ENCODE data around the gene SRA1. TPM values are rescaled to one million over a fixed set of nuclear protein-coding genes. Genes with fewer than 3 reads are reported as not detected.

SRA1 gene
- total and polyA plus RNA-seq, 9 of the 15 experiments (the other 6 are each of a cell fraction or from before 2014, with no cell fraction given) = 24.1 to 47.4 (median 41.3) TPM

DNA sequence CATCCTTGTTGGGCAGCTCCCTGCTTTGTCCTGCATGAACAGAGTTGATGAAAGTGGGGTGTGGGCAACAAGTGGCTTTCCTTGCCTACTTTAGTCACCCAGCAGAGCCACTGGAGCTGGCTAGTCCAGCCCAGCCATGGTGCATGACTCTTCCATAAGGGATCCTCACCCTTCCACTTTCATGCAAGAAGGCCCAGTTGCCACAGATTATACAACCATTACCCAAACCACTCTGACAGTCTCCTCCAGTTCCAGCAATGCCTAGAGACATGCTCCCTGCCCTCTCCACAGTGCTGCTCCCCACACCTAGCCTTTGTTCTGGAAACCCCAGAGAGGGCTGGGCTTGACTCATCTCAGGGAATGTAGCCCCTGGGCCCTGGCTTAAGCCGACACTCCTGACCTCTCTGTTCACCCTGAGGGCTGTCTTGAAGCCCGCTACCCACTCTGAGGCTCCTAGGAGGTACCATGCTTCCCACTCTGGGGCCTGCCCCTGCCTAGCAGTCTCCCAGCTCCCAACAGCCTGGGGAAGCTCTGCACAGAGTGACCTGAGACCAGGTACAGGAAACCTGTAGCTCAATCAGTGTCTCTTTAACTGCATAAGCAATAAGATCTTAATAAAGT, 11.3 kb upstream of the SRA1 start:
- BruUV-seq (replicated peaks) = no TSS peak
- H3K4me3 ChIP-seq = no peak overlapping the region
- H3K79me2 ChIP-seq (ENCODE audit: control insufficient read depth, insufficient read depth, low read length) = peaks cover 31% of the 10 kb centered on the region
- H3K4me2 ChIP-seq (ENCODE audit: insufficient read depth, low read length) = no peak overlapping the region
- no peaks in the 10 kb centered on the region for H4K20me1 ChIP-seq (replicated peaks; ENCODE audit: control insufficient read depth, insufficient read depth, low read length)
- H3K9me3 ChIP-seq (replicated peaks; ENCODE audit: control insufficient read depth, insufficient read depth, low read depth, low read length) = no peaks in the 10 kb centered on the region
- WGBS (ENCODE audit: insufficient coverage, low coverage, missing lambda C conversion rate) = 100% methylated on average over 2 of the region's 2 CpGs
- peaks cover 21 to 34% of the 10 kb centered on the region in 2 experiments; a peak in 4 of 5 replicates for H3K4me1 ChIP-seq (replicated peaks in 1 of 2; ENCODE audit: control insufficient read depth in 2 of 2, insufficient read depth in 2 of 2, low read length in 2 of 2)
- no peak overlapping the region for H3K27ac ChIP-seq (ENCODE audit: extremely low read depth, low read depth, low read length)
- H3K9ac ChIP-seq (ENCODE audit: insufficient read depth in 1 of 2, low read depth in 2 of 2, low read length in 2 of 2) = peak overlapping the region in 1 of 2 experiments; percentile 10; a peak in 1 of 4 replicates
- ATAC-seq = no peak
- no peak overlapping the region for H2AFZ ChIP-seq (ENCODE audit: low read depth, low read length)
- no peaks in the 10 kb centered on the region for H3K9me1 ChIP-seq (ENCODE audit: control insufficient read depth, insufficient read depth, low read length)
- DNase-seq (ENCODE audit: extremely low read depth in 1 of 4, low spot score in 3 of 4) = no peak
- CTCF ChIA-PET (ENCODE audit: low intra/inter-chr PET ratio) = no interaction called here
- H3K27me3 ChIP-seq (ENCODE audit: control insufficient read depth in 2 of 2, insufficient read depth in 2 of 2, low read length in 2 of 2) = no peaks in the 10 kb centered on the region
- peaks cover 42% of the 10 kb centered on the region for H3K36me3 ChIP-seq (ENCODE audit: control insufficient read depth, insufficient read depth, low read length)
- intact Hi-C loops (cut with micrococcal nuclease) = no loop called here
- in situ Hi-C loops (cut with MboI) = loop anchor here (5.0 kb wide), 1 partner anchor 74 kb away; no protein-coding TSS in a partner anchor
- POLR2A ChIA-PET = interaction anchor here (1.7 to 2.2 kb wide), 2 partner anchors 11 to 12 kb away, joined by 8 to 10 read pairs; partner anchors contain the start of gene SRA1
- FAIRE-seq = no peak
- TF ChIP-seq, protein P1, sequence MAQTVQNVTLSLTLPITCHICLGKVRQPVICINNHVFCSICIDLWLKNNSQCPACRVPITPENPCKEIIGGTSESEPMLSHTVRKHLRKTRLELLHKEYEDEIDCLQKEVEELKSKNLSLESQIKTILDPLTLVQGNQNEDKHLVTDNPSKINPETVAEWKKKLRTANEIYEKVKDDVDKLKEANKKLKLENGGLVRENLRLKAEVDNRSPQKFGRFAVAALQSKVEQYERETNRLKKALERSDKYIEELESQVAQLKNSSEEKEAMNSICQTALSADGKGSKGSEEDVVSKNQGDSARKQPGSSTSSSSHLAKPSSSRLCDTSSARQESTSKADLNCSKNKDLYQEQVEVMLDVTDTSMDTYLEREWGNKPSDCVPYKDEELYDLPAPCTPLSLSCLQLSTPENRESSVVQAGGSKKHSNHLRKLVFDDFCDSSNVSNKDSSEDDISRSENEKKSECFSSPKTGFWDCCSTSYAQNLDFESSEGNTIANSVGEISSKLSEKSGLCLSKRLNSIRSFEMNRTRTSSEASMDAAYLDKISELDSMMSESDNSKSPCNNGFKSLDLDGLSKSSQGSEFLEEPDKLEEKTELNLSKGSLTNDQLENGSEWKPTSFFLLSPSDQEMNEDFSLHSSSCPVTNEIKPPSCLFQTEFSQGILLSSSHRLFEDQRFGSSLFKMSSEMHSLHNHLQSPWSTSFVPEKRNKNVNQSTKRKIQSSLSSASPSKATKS (CRISPR knock-in tag; IDR thresholded peaks at IDR 0.05) = no peak
- TF ChIP-seq ZNF124 (CRISPR knock-in tag; IDR thresholded peaks at IDR 0.05) = no peak
- TF ChIP-seq TEAD2 (tag; IDR thresholded peaks at IDR 0.05) = no peak
- no peak for TF ChIP-seq KAT2B (IDR thresholded peaks at IDR 0.05; ENCODE audit: low read depth, low read length)
- TF ChIP-seq OTX1 (CRISPR knock-in tag; IDR thresholded peaks at IDR 0.05) = no peak
- no peak for TF ChIP-seq SMAD1 (IDR thresholded peaks at IDR 0.05; ENCODE audit: low read depth, low read length, partially characterized antibody)
- TF ChIP-seq HNRNPH1 (optimal IDR thresholded peaks at IDR 0.05; ENCODE audit: low read depth, low read length) = no peak
- no peak for TF ChIP-seq ZNF133 (CRISPR knock-in tag; IDR thresholded peaks at IDR 0.05)
- TF ChIP-seq, protein P2, sequence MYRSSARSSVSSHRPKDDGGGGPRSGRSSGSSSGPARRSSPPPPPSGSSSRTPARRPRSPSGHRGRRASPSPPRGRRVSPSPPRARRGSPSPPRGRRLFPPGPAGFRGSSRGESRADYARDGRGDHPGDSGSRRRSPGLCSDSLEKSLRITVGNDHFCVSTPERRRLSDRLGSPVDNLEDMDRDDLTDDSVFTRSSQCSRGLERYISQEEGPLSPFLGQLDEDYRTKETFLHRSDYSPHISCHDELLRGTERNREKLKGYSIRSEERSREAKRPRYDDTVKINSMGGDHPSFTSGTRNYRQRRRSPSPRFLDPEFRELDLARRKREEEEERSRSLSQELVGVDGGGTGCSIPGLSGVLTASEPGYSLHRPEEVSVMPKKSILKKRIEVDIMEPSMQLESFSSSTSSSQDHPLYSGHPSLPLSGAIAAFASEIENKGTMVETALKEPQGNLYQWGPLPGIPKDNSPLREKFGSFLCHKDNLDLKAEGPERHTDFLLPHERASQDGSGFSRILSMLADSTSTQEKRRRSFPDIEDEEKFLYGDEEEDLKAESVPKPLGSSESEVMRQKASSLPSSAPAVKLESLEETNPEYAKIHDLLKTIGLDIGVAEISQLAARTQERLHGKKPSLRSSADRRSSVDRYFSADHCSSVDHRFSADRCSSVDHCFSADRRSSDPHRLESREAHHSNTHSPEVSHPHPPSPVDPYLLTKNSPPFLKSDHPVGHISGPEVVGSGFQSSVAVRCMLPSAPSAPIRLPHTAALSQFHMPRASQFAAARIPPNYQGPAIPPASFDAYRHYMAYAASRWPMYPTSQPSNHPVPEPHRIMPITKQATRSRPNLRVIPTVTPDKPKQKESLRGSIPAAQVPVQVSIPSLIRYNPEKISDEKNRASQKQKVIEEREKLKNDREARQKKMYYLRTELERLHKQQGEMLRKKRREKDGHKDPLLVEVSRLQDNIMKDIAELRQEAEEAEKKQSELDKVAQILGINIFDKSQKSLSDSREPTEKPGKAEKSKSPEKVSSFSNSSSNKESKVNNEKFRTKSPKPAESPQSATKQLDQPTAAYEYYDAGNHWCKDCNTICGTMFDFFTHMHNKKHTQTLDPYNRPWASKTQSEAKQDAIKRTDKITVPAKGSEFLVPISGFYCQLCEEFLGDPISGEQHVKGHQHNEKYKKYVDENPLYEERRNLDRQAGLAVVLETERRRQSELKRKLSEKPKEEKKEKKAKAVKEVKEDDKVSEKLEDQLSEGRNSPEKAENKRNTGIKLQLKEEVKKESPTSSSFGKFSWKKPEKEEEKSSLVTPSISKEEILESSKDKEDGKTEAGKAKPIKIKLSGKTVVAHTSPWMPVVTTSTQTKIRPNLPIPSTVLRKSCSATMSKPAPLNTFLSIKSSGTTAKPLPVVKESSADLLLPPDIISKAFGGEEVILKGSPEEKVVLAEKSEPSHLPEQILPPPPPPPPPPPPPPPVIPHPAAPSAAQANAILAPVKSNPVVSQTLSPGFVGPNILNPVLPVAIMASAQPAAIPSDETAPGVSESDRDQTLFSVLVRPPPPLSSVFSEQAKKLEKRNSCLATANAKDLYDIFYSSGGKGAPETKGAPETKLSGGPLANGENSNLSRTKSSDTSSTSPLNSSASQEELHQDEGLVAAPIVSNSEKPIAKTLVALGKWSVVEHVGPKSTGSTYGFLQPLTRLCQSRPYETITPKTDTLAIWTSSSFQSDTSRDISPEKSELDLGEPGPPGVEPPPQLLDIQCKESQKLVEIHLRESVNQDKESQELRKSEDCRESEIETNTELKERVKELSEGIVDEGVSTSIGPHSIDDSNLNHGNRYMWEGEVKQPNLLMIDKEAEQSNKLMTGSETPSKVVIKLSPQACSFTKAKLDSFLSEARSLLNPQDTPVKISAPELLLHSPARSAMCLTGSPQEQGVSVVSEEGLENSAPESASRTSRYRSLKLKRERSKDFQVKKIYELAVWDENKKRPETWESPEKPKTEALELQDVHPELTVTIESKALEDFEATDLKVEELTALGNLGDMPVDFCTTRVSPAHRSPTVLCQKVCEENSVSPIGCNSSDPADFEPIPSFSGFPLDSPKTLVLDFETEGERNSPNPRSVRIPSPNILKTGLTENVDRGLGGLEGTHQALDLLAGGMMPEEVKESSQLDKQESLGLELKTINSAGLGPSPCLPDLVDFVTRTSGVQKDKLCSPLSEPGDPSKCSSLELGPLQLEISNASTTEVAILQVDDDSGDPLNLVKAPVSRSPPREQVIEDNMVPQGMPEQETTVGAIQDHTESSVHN (IDR thresholded peaks at IDR 0.05; ENCODE audit: borderline replicate concordance in 1 of 2, low read depth in 1 of 2) = no peak
- no peak for TF ChIP-seq ZSCAN32 (CRISPR knock-in tag; IDR thresholded peaks at IDR 0.05)
- TF ChIP-seq SMARCE1 (IDR thresholded peaks at IDR 0.05) = no peak
- TF ChIP-seq BHLHE40 (IDR thresholded peaks at IDR 0.05; ENCODE audit: low read length) = no peak
